Measurements from ENCODE around the gene STK40.

- TF ChIP-seq POLR2A (IDR thresholded peaks at IDR 0.05; ENCODE audit: low read depth, low read length) (no peak), POLR2AphosphoS5 (IDR thresholded peaks at IDR 0.05; ENCODE audit: low read depth, low read length) (no peak), TAF1 (IDR thresholded peaks at IDR 0.05; ENCODE audit: low read depth, low read length) (no peak)
These were observed 76.3 kb downstream of the STK40 start for GRCh38 chr1:36309397-36309796.

Data from GM12891 (cell line).